GM19193 (cell line): ENCODE data around the gene ZNF574.

Experiments used
- POLR2A ChIP-seq: IDR thresholded peaks from 4 replicates; pipeline ENCODE4 v1.6.1; 2011; ENCODE audit not compliant: insufficient read depth, insufficient read length; ENCODE audit errors: extremely low read depth

The ZNF574 gene

GRCh38 chr19:42075616-42076379, at the start of gene ZNF574:
Gene ZNF574, plus strand, starts transcription at chr19:42076166. Its CDS starts 2,441 bp downstream, at chr19:42078607.
- TF ChIP-seq POLR2A: peak; percentile 92

GRCh38 chr19:42028304-42029216, 47.4 kb upstream of the ZNF574 start:
- no peak for TF ChIP-seq POLR2A

GRCh38 chr19:42030645-42031440, 45.1 kb upstream of the ZNF574 start:
- TF ChIP-seq POLR2A: no peak

GRCh38 chr19:42032431-42032830, 43.5 kb upstream of the ZNF574 start:
- TF ChIP-seq POLR2A: no peak

GRCh38 chr19:42033413-42033812, 42.6 kb upstream of the ZNF574 start:
- TF ChIP-seq POLR2A: no peak

GRCh38 chr19:42037649-42038048, 38.3 kb upstream of the ZNF574 start:
- TF ChIP-seq POLR2A: no peak

GRCh38 chr19:42038666-42039065, 37.3 kb upstream of the ZNF574 start:
- no peak for TF ChIP-seq POLR2A

- TF ChIP-seq POLR2A: no peak
Measured at GRCh38 chr19:42040031-42040430, 35.9 kb upstream of the ZNF574 start.

GRCh38 chr19:42042455-42043170, 33.4 kb upstream of the ZNF574 start:
- TF ChIP-seq POLR2A: no peak

GRCh38 chr19:42045575-42045974, 30.4 kb upstream of the ZNF574 start:
- no peak for TF ChIP-seq POLR2A

GRCh38 chr19:42048992-42049391, 27.0 kb upstream of the ZNF574 start:
- TF ChIP-seq POLR2A: no peak

- no peak for TF ChIP-seq POLR2A
Measured at GRCh38 chr19:42051166-42052115, 24.5 kb upstream of the ZNF574 start.

- TF ChIP-seq POLR2A: no peak
Measured at GRCh38 chr19:42052241-42052863, 23.6 kb upstream of the ZNF574 start.
